SU-DHL-6 (cell line): ENCODE data around the gene EML3.

Experiments used
- H2AFZ ChIP-seq: fragments of 200-600 bp; sonication (generic); 2 replicates; pipeline ENCODE4 v1.6.1; 2014; ENCODE audit warnings: low read depth, mild to moderate bottlenecking, moderate library complexity, mixed read lengths, antibody characterized with exemption, low read length; ENCODE audit not compliant: severe bottlenecking
- H3F3A ChIP-seq: fragments of 200-600 bp; shearing (Covaris generic); 2 replicates; pipeline ENCODE4 v1.6.0; 2016; ENCODE audit warnings: antibody characterized with exemption, mild to moderate bottlenecking; ENCODE audit not compliant: insufficient read depth
- H3K27ac ChIP-seq: fragments of 200-600 bp; sonication (generic); 2 replicates; pipeline ENCODE4 v1.5.1; 2016; ENCODE audit warnings: low read depth, mild to moderate bottlenecking, low read length, moderate library complexity, mixed read lengths
- H3K27me3 ChIP-seq: fragments of 200-600 bp; sonication (generic), shearing (Covaris generic); 2 replicates; pipeline ENCODE4 v1.6.0; 2014; ENCODE audit warnings: mild to moderate bottlenecking, low read length
- H3K36me3 ChIP-seq: fragments of 200-600 bp; sonication (generic); 2 replicates; pipeline ENCODE4 v1.6.1; 2014; ENCODE audit warnings: mild to moderate bottlenecking, low read length, mixed read lengths
- H3K4me2 ChIP-seq: fragments of 300-600, 200-600 bp; shearing (Covaris generic), sonication (generic); 2 replicates; pipeline ENCODE4 v1.6.0; 2014; ENCODE audit warnings: low read length, low read depth, mild to moderate bottlenecking; ENCODE audit not compliant: poor library complexity, severe bottlenecking
- H3K4me3 ChIP-seq: fragments of 200-600 bp; sonication (generic); 2 replicates; pipeline ENCODE4 v1.5.1; 2014; ENCODE audit warnings: antibody characterized with exemption, low read length, mild to moderate bottlenecking, mixed read lengths; ENCODE audit not compliant: insufficient read depth, poor library complexity, severe bottlenecking
- H3K79me2 ChIP-seq: fragments of 200-600 bp; sonication (generic); 2 replicates; pipeline ENCODE4 v1.6.1; 2014; ENCODE audit warnings: mild to moderate bottlenecking, low read length, moderate library complexity; ENCODE audit not compliant: insufficient read depth
- H3K9ac ChIP-seq: fragments of 200-600 bp; sonication (generic); 2 replicates; pipeline ENCODE4 v1.7.0; 2014; ENCODE audit warnings: mild to moderate bottlenecking, low read length
- H3K9me2 ChIP-seq: fragments of 200-600 bp; sonication (generic); replicated peaks from 2 replicates; pipeline ENCODE4 v1.6.1; 2014; ENCODE audit warnings: low read length; ENCODE audit not compliant: insufficient read depth
- H3K9me3 ChIP-seq: fragments of 200-600 bp; sonication (generic); 2 replicates; pipeline ENCODE4 v1.6.1; 2014; ENCODE audit warnings: low read length, mixed read lengths; ENCODE audit not compliant: insufficient read depth
- H4K20me1 ChIP-seq: fragments of 200-600 bp; sonication (generic); 2 replicates; pipeline ENCODE4 v1.6.1; 2014; ENCODE audit warnings: low read depth, mild to moderate bottlenecking, antibody characterized with exemption, low read length, moderate library complexity, mixed read lengths
- CTCF ChIP-seq: fragments of 200-600 bp; sonication (generic); IDR thresholded peaks from one replicate; pipeline ENCODE4 v1.5.1; 2017; ENCODE audit warnings: antibody characterized with exemption, mild to moderate bottlenecking, low read length, moderate library complexity; ENCODE audit not compliant: insufficient read depth, poor library complexity, severe bottlenecking
- EZH2phosphoT487 ChIP-seq: fragments of 200-600 bp; sonication (generic), shearing (Covaris generic); conservative IDR thresholded peaks from 2 replicates; pipeline ENCODE4 v1.6.1; 2018; ENCODE audit warnings: mild to moderate bottlenecking, antibody characterized with exemption, low read length, moderate library complexity, mixed read lengths

The EML3 gene

GRCh38 chr11:62600367-62601121 lies 12.0 kb downstream of the EML3 start:
- H3K9me3 ChIP-seq = no peaks in the 10 kb centered on the region
- peaks cover 18% of the 10 kb centered on the region; the same call in 1 of the 2 replicates for H3K36me3 ChIP-seq
- H3K4me2 ChIP-seq = peak overlapping the region; percentile 90
- no peak overlapping the region for H2AFZ ChIP-seq
- no peaks in the 10 kb centered on the region for H3K27me3 ChIP-seq
- H3F3A ChIP-seq = peaks cover 25% of the 10 kb centered on the region
- H3K4me3 ChIP-seq = peak overlapping the region; percentile 88
- no peak for TF ChIP-seq CTCF
- TF ChIP-seq EZH2phosphoT487 = no peak
- H3K27ac ChIP-seq = peak overlapping the region; percentile 84
- peaks cover 33% of the 10 kb centered on the region for H3K79me2 ChIP-seq
- no peaks in the 10 kb centered on the region for H4K20me1 ChIP-seq
- H3K9ac ChIP-seq = peak overlapping the region; percentile 99
- no peaks in the 10 kb centered on the region for H3K9me2 ChIP-seq

- peak overlapping the region; percentile 90 for H3K4me2 ChIP-seq
- no peaks in the 10 kb centered on the region for H3K9me2 ChIP-seq
- H3K27me3 ChIP-seq = no peaks in the 10 kb centered on the region
- peak overlapping the region; percentile 99 for H3K9ac ChIP-seq
- peaks cover 18% of the 10 kb centered on the region; the same call in 1 of the 2 replicates for H3K36me3 ChIP-seq
- no peaks in the 10 kb centered on the region for H4K20me1 ChIP-seq
- TF ChIP-seq EZH2phosphoT487 (no peak), CTCF (no peak)
- no peak overlapping the region for H2AFZ ChIP-seq
- H3F3A ChIP-seq = peaks cover 28% of the 10 kb centered on the region
- H3K9me3 ChIP-seq = no peaks in the 10 kb centered on the region
- peaks cover 33% of the 10 kb centered on the region for H3K79me2 ChIP-seq
- H3K4me3 ChIP-seq = peak overlapping the region; percentile 88
- H3K27ac ChIP-seq = peak overlapping the region; percentile 84
These were observed 12.7 kb downstream of the EML3 start for GRCh38 chr11:62599901-62600300.

- Histone ChIP-seq H4K20me1 (no peaks in the 10 kb centered on the region), H3K4me3 (peak overlapping the region; percentile 20), H3K36me3 (peaks cover 18% of the 10 kb centered on the region; the same call in 1 of the 2 replicates), H3K9me2 (no peaks in the 10 kb centered on the region), H3K79me2 (peaks cover 33% of the 10 kb centered on the region), H3K27ac (peak overlapping the region; percentile 84), H2AFZ (no peak overlapping the region), H3K9me3 (no peaks in the 10 kb centered on the region), H3F3A (peaks cover 34% of the 10 kb centered on the region), H3K4me2 (peak overlapping the region; percentile 90), H3K27me3 (no peaks in the 10 kb centered on the region), H3K9ac (peak overlapping the region; percentile 5; the same call in 1 of the 2 replicates)
- no peak for TF ChIP-seq EZH2phosphoT487
- no peak for TF ChIP-seq CTCF
These were observed 13.4 kb downstream of the EML3 start for GRCh38 chr11:62599069-62599696.
